ENCODE data around the gene CCDC124. TPM values are rescaled to one million over a fixed set of nuclear protein-coding genes. Genes with fewer than 3 reads are reported as not detected.

CCDC124 gene
- total RNA-seq, 2 donors from 2014 or later = 44.1 to 60.8 TPM

GRCh38 chr19:17966550-17967256 lies 33.9 kb downstream of the CCDC124 start, which contains the start of gene KCNN1:
TSS of gene KCNN1 (plus strand) at chr19:17967107. CDS start at chr19:17973889, 6,782 bp downstream.
- H3K27me3 ChIP-seq (replicated peaks; ENCODE audit: insufficient read depth) = peaks cover 5% of the 10 kb centered on the region
- ATAC-seq (ENCODE audit: insufficient number of reproducible peaks, low FRiP score, low read depth) = no peak

DNA sequence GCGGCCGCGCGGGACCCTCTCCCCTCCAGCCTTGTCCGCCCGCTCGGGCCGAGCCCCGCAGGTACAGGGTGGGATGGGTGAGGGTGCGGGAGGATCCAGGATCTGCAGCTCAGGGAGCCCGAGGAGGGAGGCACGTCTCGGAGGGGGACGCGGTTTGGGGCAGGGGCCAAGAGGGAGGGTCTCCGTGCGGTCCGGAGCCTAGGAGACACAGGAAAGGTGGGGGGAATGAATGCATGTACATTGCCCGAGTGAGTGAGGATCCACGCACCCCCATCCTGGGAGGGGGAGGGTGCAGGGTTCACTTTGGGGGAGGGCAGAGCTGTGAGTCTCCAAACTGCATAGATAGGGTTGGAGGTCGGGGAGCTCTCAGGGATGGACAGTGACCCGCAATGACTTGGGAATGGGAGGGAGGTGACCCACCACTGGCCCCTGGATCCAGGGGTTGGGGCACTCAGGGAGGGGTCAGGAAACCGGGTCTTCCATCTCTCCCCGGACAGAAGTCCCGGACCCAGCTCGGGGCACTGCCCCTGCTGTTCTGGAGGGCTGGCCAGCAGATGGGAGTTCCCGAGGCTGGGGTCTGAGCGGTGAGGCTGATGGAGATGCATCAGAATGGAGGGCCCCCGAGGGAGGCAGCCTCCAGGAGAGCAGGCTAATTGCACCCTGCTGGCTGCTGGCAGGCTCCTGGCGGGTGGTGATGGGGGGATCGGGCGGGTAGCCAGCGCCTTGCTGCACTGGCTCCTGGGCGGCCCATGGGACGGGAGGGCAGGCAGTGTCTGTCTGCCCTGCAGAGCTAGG lies 34.6 kb downstream of the CCDC124 start:
- TF ChIP-seq CTCF (IDR thresholded peaks at IDR 0.05) = no peak
- DNase-seq (ENCODE audit: low spot score) = no peak
- no peak for ATAC-seq (ENCODE audit: insufficient number of reproducible peaks, low FRiP score, low read depth)
- H3K9me3 ChIP-seq = no peaks in the 10 kb centered on the region
- no peak overlapping the region for H3K4me3 ChIP-seq
- peaks cover 5% of the 10 kb centered on the region for H3K27me3 ChIP-seq (replicated peaks; ENCODE audit: insufficient read depth)
- no peaks in the 10 kb centered on the region for H3K36me3 ChIP-seq
- H3K27ac ChIP-seq = no peak overlapping the region
- no peaks in the 10 kb centered on the region for H3K4me1 ChIP-seq (ENCODE audit: control insufficient read depth in 1 of 2, low read depth in 2 of 2)

More at GRCh38 chr19:17966550-17967256, 33.9 kb downstream of the CCDC124 start, which contains the start of gene KCNN1:
- no peak for TF ChIP-seq CTCF (IDR thresholded peaks at IDR 0.05)
- no peak within 1 kb of the TSS for H3K4me3 ChIP-seq
- no peak within 1 kb of the TSS for H3K27ac ChIP-seq
- H3K4me1 ChIP-seq (ENCODE audit: control insufficient read depth in 1 of 2, low read depth in 2 of 2) = no peaks in the 10 kb centered on the region
- H3K9me3 ChIP-seq = no peaks in the 10 kb centered on the region
- DNase-seq (ENCODE audit: low spot score) = no peak
- H3K36me3 ChIP-seq = no peaks in the 10 kb centered on the region

DNA sequence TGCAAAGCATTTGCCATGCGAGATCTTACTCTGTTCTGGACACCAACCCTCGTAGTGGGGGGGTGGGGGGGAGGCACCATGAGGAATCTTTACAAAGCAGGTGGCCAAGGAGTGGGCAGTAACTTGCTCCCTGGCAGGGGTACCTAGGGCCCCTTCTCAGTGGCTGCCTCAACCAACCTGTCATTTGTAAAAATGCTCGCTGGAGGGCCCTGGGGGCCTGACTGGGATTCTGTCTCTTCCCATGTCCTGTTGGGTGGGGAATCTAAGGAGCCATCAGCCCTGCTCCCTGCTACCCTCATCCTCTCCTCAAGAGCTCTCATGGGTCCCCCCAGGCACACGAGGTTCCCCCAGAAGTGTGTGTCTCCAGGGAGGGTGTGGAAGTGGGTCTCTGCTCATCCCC lies 35.5 kb downstream of the CCDC124 start:
- ATAC-seq (ENCODE audit: insufficient number of reproducible peaks, low FRiP score, low read depth) (no peak), DNase-seq (ENCODE audit: low spot score) (no peak)
- H3K4me1 ChIP-seq (ENCODE audit: control insufficient read depth in 1 of 2, low read depth in 2 of 2) = no peaks in the 10 kb centered on the region
- H3K27ac ChIP-seq = no peak overlapping the region
- no peaks in the 10 kb centered on the region for H3K36me3 ChIP-seq
- no peak for TF ChIP-seq CTCF (IDR thresholded peaks at IDR 0.05)
- no peaks in the 10 kb centered on the region for H3K9me3 ChIP-seq
- H3K27me3 ChIP-seq (replicated peaks; ENCODE audit: insufficient read depth) = peaks cover 5% of the 10 kb centered on the region
- H3K4me3 ChIP-seq = no peak overlapping the region

GRCh38 chr19:17969096-17969792 lies 36.4 kb downstream of the CCDC124 start:
- no peak for TF ChIP-seq CTCF (IDR thresholded peaks at IDR 0.05)
- no peak for ATAC-seq (ENCODE audit: insufficient number of reproducible peaks, low FRiP score, low read depth)
- Histone ChIP-seq H3K4me1 (ENCODE audit: control insufficient read depth in 1 of 2, low read depth in 2 of 2) (no peaks in the 10 kb centered on the region), H3K27me3 (replicated peaks; ENCODE audit: insufficient read depth) (peaks cover 5% of the 10 kb centered on the region), H3K4me3 (no peak overlapping the region), H3K27ac (no peak overlapping the region), H3K36me3 (no peaks in the 10 kb centered on the region), H3K9me3 (no peaks in the 10 kb centered on the region)
- DNase-seq (ENCODE audit: low spot score) = no peak

DNA sequence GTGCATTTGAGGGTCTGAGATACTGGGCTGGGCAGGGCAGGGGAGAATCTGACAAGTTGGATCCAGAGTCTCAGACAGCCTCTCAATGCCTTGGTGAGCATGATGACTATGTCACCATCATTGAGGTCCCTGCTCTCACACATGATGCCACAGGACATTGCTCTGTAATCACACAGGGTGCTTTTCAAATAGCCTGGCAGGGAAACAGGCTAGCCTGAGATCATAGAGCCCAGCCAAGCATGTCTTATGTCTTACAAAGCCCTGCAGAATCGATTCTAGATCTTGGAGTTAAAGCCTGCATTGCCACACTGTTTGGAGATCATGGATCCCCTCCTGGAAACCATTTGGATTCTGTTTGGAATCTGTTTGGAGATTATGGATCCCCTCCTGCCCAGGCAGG lies 39.4 kb downstream of the CCDC124 start:
- Histone ChIP-seq H3K27ac (no peak overlapping the region), H3K4me1 (ENCODE audit: control insufficient read depth in 1 of 2, low read depth in 2 of 2) (no peaks in the 10 kb centered on the region), H3K27me3 (replicated peaks; ENCODE audit: insufficient read depth) (no peaks in the 10 kb centered on the region), H3K9me3 (no peaks in the 10 kb centered on the region), H3K4me3 (no peak overlapping the region), H3K36me3 (no peaks in the 10 kb centered on the region)
- ATAC-seq (ENCODE audit: insufficient number of reproducible peaks, low FRiP score, low read depth) = no peak
- no peak for TF ChIP-seq CTCF (IDR thresholded peaks at IDR 0.05)
- DNase-seq (ENCODE audit: low spot score) = no peak

Data from thoracic aorta (tissue), 2 donors.